ENCODE data around the gene MADD.

MADD gene

DNA sequence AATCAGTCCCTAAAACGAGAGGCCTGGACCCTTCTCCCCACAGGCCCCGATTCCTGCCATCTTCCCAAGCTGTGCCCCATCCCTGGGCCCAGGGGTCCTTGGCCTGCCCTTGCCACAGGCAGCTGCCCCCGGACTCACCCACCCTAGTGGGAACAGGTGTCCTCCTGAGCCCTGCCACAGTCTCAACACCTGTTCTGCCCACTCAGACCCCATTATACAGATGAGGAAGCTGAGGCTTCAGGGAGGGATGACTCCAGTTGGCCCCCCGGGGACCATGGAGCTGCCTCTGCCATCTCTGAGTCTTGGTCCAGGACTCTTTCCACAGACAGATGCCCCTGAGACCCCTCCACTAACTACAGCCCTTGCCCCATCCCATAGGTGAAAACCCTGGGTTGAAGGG, 66.7 kb downstream of the MADD start:
- TF ChIP-seq, protein P1, sequence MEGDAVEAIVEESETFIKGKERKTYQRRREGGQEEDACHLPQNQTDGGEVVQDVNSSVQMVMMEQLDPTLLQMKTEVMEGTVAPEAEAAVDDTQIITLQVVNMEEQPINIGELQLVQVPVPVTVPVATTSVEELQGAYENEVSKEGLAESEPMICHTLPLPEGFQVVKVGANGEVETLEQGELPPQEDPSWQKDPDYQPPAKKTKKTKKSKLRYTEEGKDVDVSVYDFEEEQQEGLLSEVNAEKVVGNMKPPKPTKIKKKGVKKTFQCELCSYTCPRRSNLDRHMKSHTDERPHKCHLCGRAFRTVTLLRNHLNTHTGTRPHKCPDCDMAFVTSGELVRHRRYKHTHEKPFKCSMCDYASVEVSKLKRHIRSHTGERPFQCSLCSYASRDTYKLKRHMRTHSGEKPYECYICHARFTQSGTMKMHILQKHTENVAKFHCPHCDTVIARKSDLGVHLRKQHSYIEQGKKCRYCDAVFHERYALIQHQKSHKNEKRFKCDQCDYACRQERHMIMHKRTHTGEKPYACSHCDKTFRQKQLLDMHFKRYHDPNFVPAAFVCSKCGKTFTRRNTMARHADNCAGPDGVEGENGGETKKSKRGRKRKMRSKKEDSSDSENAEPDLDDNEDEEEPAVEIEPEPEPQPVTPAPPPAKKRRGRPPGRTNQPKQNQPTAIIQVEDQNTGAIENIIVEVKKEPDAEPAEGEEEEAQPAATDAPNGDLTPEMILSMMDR (IDR thresholded peaks at IDR 0.05; ENCODE audit: insufficient read depth, low read depth, low read length, missing control alignments), result no peak

DNA sequence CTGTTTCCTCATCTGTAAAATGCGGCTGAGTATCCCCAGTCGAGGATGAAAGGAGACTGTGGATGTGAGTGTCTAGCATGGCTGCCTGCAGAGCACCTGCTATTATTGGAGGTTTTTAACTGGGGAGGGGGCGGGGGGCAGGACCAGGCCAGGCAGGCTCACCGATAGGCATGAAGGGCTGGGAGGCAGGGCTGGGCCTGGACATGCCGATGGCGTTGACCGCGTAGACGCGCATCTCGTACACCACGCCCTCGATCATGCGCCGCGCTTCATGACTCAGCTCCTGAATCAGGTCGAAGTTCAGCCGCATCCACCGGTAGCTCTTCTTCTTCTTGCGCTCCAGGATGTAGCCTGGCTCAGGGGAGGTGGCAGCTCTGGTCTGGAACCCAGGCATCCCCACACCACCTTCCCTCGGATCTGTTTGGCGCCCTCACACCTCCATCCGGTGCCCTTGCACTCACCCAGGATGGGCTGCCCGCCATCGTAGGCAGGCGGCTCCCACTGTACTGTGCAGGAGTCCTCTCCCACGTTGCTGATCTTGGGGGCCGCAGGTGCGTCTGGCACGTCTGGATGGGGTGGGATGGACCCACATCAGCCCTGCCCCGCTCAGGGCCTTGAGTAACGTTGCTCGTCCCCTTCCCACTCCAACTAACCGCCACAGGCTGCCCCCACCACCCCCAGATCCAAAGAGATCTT, 67.4 kb downstream of the MADD start:
- TF ChIP-seq, protein P1 (IDR thresholded peaks at IDR 0.05; ENCODE audit: insufficient read depth, low read depth, low read length, missing control alignments), result no peak
- no peak for DNase-seq (ENCODE audit: low read depth)

More for the DNA sequence above, 66.7 kb downstream of the MADD start:
- no peak overlapping the region for H3K4me3 ChIP-seq (ENCODE audit: low read length)
- no peak for DNase-seq (ENCODE audit: low read depth)

DNA sequence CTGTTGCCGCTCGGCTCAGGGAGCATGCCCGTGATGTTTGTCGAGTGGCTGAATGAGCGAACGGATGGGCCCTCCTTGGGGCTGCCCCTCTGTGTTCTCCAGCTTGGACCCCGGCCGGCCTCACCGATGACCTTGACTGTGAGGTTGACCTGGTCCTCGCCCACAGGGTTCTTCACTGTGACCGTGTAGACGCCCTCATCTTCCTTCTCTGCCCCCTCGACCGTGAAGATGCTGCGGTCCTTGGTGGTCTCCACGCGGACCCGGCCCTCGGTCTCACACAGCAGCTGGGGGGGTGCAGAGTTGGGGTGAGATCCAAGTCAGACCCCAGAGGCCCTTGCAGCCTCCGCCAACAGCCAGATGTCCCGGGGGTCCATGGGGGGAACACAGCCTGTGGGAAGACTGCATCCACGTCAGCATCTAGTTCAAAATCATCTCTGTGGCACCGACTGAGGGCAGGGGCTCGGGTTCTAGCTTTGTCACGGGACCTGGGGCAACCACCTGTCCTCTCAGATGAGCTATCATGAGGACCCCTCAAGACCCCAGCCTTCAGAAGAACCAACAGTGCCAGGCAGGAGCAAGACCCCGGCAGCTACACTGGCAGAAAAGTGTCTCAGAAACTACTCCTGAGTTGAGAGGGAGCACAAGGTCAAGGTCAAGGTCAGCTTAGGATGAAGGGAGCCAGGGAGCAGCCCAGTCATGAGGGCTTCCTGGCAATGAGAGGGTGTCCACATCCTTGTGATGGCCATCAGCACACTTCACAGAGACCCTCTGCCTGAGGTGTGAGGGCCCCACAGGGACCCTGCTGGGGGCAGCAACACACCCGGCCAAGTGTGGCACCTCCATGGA, 68.7 kb downstream of the MADD start:
- TF ChIP-seq, protein P1 (IDR thresholded peaks at IDR 0.05; ENCODE audit: insufficient read depth, low read depth, low read length, missing control alignments), result no peak
- H3K4me3 ChIP-seq (ENCODE audit: low read length), result no peak overlapping the region
- no peak for DNase-seq (ENCODE audit: low read depth)

More for the DNA sequence above, 67.4 kb downstream of the MADD start:
- H3K4me3 ChIP-seq (ENCODE audit: low read length), result no peak overlapping the region

DNA sequence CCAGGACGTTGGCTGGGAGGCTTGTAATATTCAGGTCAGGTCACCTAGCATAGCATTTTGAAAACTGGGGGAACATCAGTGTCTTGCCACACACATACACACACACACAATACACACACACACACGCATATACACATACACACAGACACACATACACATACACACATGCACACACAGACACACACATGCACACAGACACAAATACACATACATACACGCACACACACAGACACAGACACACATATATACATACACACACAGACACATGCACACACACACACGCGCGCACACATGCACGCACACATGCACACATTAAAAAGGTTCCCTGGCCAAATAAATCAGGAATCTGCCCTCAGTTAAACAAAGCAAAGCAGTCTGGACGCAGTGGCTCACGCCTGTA, 70.1 kb downstream of the MADD start:
- TF ChIP-seq, protein P1 (IDR thresholded peaks at IDR 0.05; ENCODE audit: insufficient read depth, low read depth, low read length, missing control alignments), result no peak
- DNase-seq (ENCODE audit: low read depth), result no peak

DNA sequence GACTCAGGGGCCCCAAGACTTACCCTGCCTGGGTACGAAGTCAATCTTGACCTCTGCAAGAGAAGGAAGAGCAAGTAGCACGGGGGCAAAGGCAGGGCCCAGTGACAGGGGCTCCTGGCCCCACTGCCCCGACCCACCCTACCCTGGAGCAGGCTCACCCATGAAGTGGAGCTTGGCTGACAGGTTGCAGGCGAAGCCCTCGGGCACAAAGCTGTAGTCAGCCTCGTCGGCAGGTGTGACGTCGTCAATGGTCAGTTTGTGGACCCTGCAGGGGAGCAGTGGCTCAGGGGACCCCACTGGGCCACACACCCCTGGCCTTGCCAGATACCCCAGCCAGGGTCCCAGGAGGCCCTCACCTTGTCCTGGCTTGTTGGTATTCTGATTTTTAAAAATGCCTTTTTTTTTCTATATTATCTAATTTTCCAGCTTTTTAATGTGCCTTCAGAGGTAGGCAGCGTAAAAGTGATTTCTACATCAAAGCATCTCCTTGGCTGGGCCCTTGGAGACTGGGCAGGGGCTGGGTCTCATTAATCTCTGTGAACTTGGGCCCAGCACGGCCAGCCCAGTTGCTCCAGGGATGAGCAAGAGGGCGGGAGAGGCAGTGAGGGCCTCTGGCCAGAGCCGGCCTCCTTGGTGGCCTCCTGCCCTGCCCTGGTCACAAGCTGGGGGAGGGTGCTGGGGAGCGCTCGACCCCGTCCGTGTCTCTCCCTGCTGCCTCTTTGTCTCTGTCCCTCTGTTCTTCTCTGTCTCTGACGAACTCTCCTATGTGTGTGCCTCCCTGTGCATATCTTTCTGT, 71.2 kb downstream of the MADD start:
- TF ChIP-seq, protein P1 (IDR thresholded peaks at IDR 0.05; ENCODE audit: insufficient read depth, low read depth, low read length, missing control alignments), result no peak
- no peak overlapping the region for H3K4me3 ChIP-seq (ENCODE audit: low read length)
- no peak for DNase-seq (ENCODE audit: low read depth)

More for the DNA sequence above, 70.1 kb downstream of the MADD start:
- no peak overlapping the region for H3K4me3 ChIP-seq (ENCODE audit: low read length)

DNA sequence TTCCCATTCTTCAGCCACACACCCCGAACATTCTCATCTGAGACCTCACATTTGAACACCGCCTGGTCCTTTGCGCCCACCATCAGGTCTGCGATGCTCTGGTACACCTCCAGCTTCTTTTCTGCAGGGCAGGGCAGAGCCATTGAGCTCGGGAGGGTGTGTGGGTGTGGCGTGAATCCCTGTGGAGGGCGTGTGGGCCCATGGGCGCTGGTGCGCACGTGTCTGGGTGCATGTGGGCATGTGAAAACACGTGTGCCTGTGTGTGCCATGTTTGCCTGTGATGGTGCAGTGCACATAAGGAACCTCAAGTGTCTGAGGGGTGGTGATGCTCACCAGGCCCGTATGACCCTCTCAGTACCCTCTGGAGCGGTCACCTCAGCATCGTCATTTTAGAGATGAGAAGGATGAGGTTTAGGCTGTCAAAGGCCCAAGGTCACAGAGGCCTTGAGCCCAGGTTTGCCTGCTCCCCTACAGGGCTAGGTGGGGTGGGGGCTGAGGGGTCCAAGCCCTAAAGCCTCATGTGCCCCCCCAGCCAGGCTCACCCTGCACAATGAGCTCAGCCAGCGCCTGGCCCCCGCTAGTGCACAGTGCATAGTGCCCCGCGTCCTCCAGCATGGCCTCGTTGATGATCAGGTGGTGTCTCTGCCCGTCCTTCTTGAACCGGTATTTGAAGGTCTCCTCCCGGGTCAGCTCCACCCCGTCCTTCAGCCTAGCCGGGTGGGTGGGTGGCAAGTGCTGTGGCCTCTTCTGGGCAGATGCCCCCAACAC, 72.3 kb downstream of the MADD start:
- TF ChIP-seq, protein P1 (IDR thresholded peaks at IDR 0.05; ENCODE audit: insufficient read depth, low read depth, low read length, missing control alignments), result no peak
- DNase-seq (ENCODE audit: low read depth), result no peak
- H3K4me3 ChIP-seq (ENCODE audit: low read length), result no peak overlapping the region

All from epithelial cell of esophagus (primary cell).